GM12878 (cell line): ENCODE measurements around the gene NDUFB7. TPM values are rescaled to one million over a fixed set of nuclear protein-coding genes. Genes with fewer than 3 reads are reported as not detected.
A peak's percentile ranks its signal among the peaks of the same experiment; 100 is the strongest.

Experiments used
- DPF2 ChIP-seq: fragments of 450-650 bp; IDR thresholded peaks from 2 replicates; pipeline ENCODE4 v1.6.1; 2017; ENCODE audit warnings: mild to moderate bottlenecking
- EP300 ChIP-seq, 2 experiments: fragments of 150-350 bp in 1 of 2; IDR thresholded peaks; 2 replicates each; pipeline ENCODE4 v1.6.1; 2011 to 2012; ENCODE audit warnings: low read depth in 2 of 2, low read length in 2 of 2, borderline replicate concordance in 1 of 2, improper control_type of control experiment in 1 of 2, inconsistent platforms in 1 of 2; ENCODE audit not compliant: control insufficient read depth in 1 of 2
- ETV6 ChIP-seq, 2 experiments: fragments of 450-650 bp in 1 of 2; IDR thresholded peaks in 1 of 2; conservative IDR thresholded peaks in 1 of 2; 2 replicates each; pipeline ENCODE4 v1.6.1; 2014; ENCODE audit warnings: antibody characterized with exemption in 1 of 2, borderline replicate concordance in 1 of 2, low read depth in 1 of 2, mild to moderate bottlenecking in 1 of 2, moderate library complexity in 1 of 2
- EZH2 ChIP-seq: IDR thresholded peaks from 2 replicates; pipeline ENCODE4 v1.6.1; 2012; ENCODE audit warnings: low read depth, mild to moderate bottlenecking, control low read depth, inconsistent platforms, low read length, borderline replicate concordance; ENCODE audit not compliant: control insufficient read depth
- GABPA ChIP-seq: IDR thresholded peaks from 2 replicates; pipeline ENCODE4 v1.6.1; 2014; ENCODE audit warnings: antibody characterized with exemption, low read depth, mild to moderate bottlenecking, inconsistent platforms
- HDAC2 ChIP-seq: fragments of 200-600 bp; sonication (generic); IDR thresholded peaks from 2 replicates; pipeline ENCODE4 v1.6.1; 2017
- IKZF2 ChIP-seq, 2 experiments: fragments of 450-650 bp; IDR thresholded peaks; 2 replicates each; pipeline ENCODE4 v1.6.1; 2017; ENCODE audit warnings: mild to moderate bottlenecking in 2 of 2, moderate library complexity in 2 of 2
- JUNB ChIP-seq: IDR thresholded peaks from 2 replicates; pipeline ENCODE4 v1.6.1; 2016; ENCODE audit warnings: antibody characterized with exemption, mild to moderate bottlenecking
- LARP7 ChIP-seq: fragments of 450-650 bp; IDR thresholded peaks from 2 replicates; pipeline ENCODE4 v1.6.1; 2017; ENCODE audit warnings: mild to moderate bottlenecking
- MXI1 ChIP-seq: fragments of 150-350 bp; IDR thresholded peaks from 2 replicates; pipeline ENCODE4 v1.6.1; 2011; ENCODE audit warnings: low read depth, mild to moderate bottlenecking, inconsistent platforms, low read length, improper control_type of control experiment
- NFIC ChIP-seq: IDR thresholded peaks from 2 replicates; pipeline ENCODE4 v1.6.1; 2012; ENCODE audit warnings: low read depth, mild to moderate bottlenecking, inconsistent platforms, low read length, moderate library complexity
- RAD21 ChIP-seq: IDR thresholded peaks from 2 replicates; pipeline ENCODE4 v1.6.1; 2011; ENCODE audit warnings: mild to moderate bottlenecking, low read depth, low read length, moderate library complexity; ENCODE audit not compliant: insufficient read depth
- RFX5 ChIP-seq: IDR thresholded peaks from 2 replicates; pipeline ENCODE4 v1.6.1; 2011; ENCODE audit warnings: low read depth, low read length, improper control_type of control experiment
- RUNX3 ChIP-seq: IDR thresholded peaks from 2 replicates; pipeline ENCODE4 v1.6.1; 2012; ENCODE audit warnings: low read length, inconsistent platforms
- WRNIP1 ChIP-seq: IDR thresholded peaks from 2 replicates; pipeline ENCODE4 v1.6.1; 2011; ENCODE audit warnings: low read depth, low read length, improper control_type of control experiment, borderline replicate concordance
- ZNF24 ChIP-seq: fragments of 450-650 bp; IDR thresholded peaks from 2 replicates; pipeline ENCODE4 v1.6.1; 2017; ENCODE audit warnings: antibody characterized with exemption, mild to moderate bottlenecking
- ZNF622 ChIP-seq: fragments of 450-650 bp; IDR thresholded peaks from 2 replicates; pipeline ENCODE4 v1.6.1; 2017; ENCODE audit warnings: mild to moderate bottlenecking, inconsistent platforms
- ZSCAN29 ChIP-seq: fragments of 450-650 bp; IDR thresholded peaks from 2 replicates; pipeline ENCODE4 v1.6.1; 2017; ENCODE audit warnings: mild to moderate bottlenecking, moderate library complexity
- polyA plus RNA-seq, 11 experiments: library from polyadenylated mRNA; depleted of rRNA in 4 of 11; unstranded in 6 of 11; stranded (reverse) in 5 of 11; fragments of >200 nt; fragmentation: Nextera tagmentation in 4 of 11; fragmentation: Illumina TruSeq in 1 of 11; extraction: Ambion mirVana in 4 of 11; extraction: Trizol in 1 of 11; gene quantifications; 1 replicate in 1 of 11; 2 replicates in 10 of 11; pipeline versions ENCODE4 v1.2.1 to v1.2.3, GENCODE V29; 2011 to 2016; ENCODE audit warnings: inconsistent platforms in 2 of 11, missing spikeins in 2 of 11, low read depth in 1 of 11
- total RNA-seq, 4 experiments: library from RNA; depleted of rRNA in 3 of 4; stranded (reverse); fragments of >200 nt in 3 of 4; fragmentation: Illumina TruSeq in 1 of 4; extraction: Trizol in 1 of 4; gene quantifications; 2 replicates each; pipeline versions ENCODE4 v1.2.1 to v1.2.3, GENCODE V29; 2013 to 2021
- TF ChIP-seq, protein P1 (sequence below): fragments of 450-650 bp; conservative IDR thresholded peaks from 2 replicates; pipeline ENCODE4 v1.6.1; 2017; ENCODE audit warnings: mild to moderate bottlenecking, moderate library complexity
- TF ChIP-seq, protein P2 (sequence below): IDR thresholded peaks from 2 replicates; pipeline ENCODE4 v1.6.1; 2012; ENCODE audit warnings: low read depth, low read length, improper control_type of control experiment
- TF ChIP-seq, protein P3 (sequence below): fragments of 450-650 bp; IDR thresholded peaks from 2 replicates; pipeline ENCODE4 v1.6.1; 2016; ENCODE audit warnings: mild to moderate bottlenecking
- TF ChIP-seq, protein P4 (sequence below): IDR thresholded peaks from 2 replicates; pipeline ENCODE4 v1.6.1; 2012; ENCODE audit warnings: low read length, inconsistent platforms

Gene NDUFB7
- total and polyA plus RNA-seq, 10 of the 15 experiments (the other 5 are each of a cell fraction or from before 2014, with no cell fraction given), result 14.6 to 480 (median 182) TPM

DNA sequence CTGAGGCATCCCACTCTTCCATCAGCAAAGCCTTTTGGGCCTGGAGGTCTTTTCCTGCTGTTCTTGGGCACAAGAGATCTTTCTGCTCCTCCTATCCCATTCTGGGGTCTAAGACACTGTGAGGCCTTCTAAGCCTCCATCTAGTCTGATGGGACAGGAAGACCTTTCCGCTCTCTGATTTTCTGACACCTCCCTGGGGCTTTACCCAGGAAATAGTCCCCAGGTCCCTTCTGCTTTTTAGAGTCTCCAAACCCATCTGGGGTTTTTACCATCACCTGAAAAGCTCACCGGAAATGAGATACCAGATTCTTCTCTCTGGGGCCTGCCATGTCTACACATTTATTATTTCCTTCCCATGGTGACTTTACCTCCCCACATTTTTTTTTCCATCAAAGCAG, 32.1 kb upstream of the NDUFB7 start (continued):
- TF ChIP-seq, protein P1, sequence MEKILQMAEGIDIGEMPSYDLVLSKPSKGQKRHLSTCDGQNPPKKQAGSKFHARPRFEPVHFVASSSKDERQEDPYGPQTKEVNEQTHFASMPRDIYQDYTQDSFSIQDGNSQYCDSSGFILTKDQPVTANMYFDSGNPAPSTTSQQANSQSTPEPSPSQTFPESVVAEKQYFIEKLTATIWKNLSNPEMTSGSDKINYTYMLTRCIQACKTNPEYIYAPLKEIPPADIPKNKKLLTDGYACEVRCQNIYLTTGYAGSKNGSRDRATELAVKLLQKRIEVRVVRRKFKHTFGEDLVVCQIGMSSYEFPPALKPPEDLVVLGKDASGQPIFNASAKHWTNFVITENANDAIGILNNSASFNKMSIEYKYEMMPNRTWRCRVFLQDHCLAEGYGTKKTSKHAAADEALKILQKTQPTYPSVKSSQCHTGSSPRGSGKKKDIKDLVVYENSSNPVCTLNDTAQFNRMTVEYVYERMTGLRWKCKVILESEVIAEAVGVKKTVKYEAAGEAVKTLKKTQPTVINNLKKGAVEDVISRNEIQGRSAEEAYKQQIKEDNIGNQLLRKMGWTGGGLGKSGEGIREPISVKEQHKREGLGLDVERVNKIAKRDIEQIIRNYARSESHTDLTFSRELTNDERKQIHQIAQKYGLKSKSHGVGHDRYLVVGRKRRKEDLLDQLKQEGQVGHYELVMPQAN, result no peak
- TF ChIP-seq, protein P2, sequence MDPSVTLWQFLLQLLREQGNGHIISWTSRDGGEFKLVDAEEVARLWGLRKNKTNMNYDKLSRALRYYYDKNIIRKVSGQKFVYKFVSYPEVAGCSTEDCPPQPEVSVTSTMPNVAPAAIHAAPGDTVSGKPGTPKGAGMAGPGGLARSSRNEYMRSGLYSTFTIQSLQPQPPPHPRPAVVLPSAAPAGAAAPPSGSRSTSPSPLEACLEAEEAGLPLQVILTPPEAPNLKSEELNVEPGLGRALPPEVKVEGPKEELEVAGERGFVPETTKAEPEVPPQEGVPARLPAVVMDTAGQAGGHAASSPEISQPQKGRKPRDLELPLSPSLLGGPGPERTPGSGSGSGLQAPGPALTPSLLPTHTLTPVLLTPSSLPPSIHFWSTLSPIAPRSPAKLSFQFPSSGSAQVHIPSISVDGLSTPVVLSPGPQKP, result 0 out of 2 replicates have a peak, but pooled peaks have one; percentile 25
- peak; percentile 71 for TF ChIP-seq IKZF2 (IDR thresholded peaks at IDR 0.05)
- TF ChIP-seq, protein P3, sequence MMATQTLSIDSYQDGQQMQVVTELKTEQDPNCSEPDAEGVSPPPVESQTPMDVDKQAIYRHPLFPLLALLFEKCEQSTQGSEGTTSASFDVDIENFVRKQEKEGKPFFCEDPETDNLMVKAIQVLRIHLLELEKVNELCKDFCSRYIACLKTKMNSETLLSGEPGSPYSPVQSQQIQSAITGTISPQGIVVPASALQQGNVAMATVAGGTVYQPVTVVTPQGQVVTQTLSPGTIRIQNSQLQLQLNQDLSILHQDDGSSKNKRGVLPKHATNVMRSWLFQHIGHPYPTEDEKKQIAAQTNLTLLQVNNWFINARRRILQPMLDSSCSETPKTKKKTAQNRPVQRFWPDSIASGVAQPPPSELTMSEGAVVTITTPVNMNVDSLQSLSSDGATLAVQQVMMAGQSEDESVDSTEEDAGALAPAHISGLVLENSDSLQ, result peak; percentile 35; the same call in 1 of the 2 replicates
- no peak for TF ChIP-seq RFX5
- TF ChIP-seq RAD21, result no peak
- TF ChIP-seq, protein P4, sequence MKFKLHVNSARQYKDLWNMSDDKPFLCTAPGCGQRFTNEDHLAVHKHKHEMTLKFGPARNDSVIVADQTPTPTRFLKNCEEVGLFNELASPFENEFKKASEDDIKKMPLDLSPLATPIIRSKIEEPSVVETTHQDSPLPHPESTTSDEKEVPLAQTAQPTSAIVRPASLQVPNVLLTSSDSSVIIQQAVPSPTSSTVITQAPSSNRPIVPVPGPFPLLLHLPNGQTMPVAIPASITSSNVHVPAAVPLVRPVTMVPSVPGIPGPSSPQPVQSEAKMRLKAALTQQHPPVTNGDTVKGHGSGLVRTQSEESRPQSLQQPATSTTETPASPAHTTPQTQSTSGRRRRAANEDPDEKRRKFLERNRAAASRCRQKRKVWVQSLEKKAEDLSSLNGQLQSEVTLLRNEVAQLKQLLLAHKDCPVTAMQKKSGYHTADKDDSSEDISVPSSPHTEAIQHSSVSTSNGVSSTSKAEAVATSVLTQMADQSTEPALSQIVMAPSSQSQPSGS, result peak; percentile 86
- TF ChIP-seq EP300 (IDR thresholded peaks at IDR 0.05; ENCODE audit: borderline replicate concordance in 1 of 2, control insufficient read depth in 1 of 2, low read depth in 2 of 2, low read length in 2 of 2), result peak in 1 of 2 experiments; percentile 53; a peak in 1 of 4 replicates
- TF ChIP-seq DPF2, result 0 out of 2 replicates have a peak, but pooled peaks have one; percentile 41
- peak; percentile 87 for TF ChIP-seq RUNX3
- TF ChIP-seq ZNF24, result no peak
- peak; percentile 47; the same call in 1 of the 2 replicates for TF ChIP-seq GABPA
- TF ChIP-seq WRNIP1, result no peak
- no peak for TF ChIP-seq HDAC2
- peak; percentile 73; the same call in 1 of the 2 replicates for TF ChIP-seq NFIC
- no peak for TF ChIP-seq EZH2
- no peak for TF ChIP-seq MXI1
- TF ChIP-seq ZSCAN29, result no peak
- TF ChIP-seq JUNB, result 0 out of 2 replicates have a peak, but pooled peaks have one; percentile 39
- no peak for TF ChIP-seq LARP7
- no peak for TF ChIP-seq ZNF622
- TF ChIP-seq ETV6 (conservative IDR thresholded peaks at IDR 0.05 in 1 of 2, IDR thresholded peaks at IDR 0.05 in 1 of 2; ENCODE audit: borderline replicate concordance in 1 of 2, low read depth in 1 of 2), result peak in 1 of 2 experiments; percentile 78; a peak in 1 of 4 replicates
